ENCODE data around the gene CBL. TPM values are rescaled to one million over a fixed set of nuclear protein-coding genes. Genes with fewer than 3 reads are reported as not detected.

Gene CBL
- total RNA-seq, 1 experiment from 2014 or later, result 9.7 TPM

DNA sequence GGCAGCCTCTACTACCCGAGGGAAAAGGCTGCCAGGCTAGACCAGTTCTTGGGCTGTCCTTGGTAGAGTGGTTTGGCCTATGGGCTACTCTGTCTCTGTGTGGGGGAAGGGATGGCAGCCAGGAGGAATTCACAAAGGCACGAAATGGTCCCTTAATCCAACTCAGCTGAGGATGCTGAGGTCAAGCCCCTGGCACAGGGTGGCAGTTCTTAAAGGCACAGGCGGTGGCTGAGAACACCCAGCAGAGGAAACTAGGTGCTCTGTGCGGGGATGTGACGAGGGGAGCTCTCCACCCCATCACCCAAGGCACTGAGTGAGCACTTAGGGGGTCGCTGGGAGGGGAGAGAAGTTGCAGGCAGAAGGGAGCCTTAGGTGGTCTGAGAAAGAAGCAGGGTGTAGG, 140.5 kb downstream of the CBL start, which contains the start of gene MFRP:
MFRP (minus strand) TSS at position 101 of the 400 bp plus-strand sequence. CDS start 192 bp downstream, outside the sequence.
- no peak for DNase-seq (ENCODE audit: low spot score)

- DNase-seq (ENCODE audit: low spot score), result no peak
Observed at GRCh38 chr11:119347242-119347641, 141.1 kb downstream of the CBL start.

DNA sequence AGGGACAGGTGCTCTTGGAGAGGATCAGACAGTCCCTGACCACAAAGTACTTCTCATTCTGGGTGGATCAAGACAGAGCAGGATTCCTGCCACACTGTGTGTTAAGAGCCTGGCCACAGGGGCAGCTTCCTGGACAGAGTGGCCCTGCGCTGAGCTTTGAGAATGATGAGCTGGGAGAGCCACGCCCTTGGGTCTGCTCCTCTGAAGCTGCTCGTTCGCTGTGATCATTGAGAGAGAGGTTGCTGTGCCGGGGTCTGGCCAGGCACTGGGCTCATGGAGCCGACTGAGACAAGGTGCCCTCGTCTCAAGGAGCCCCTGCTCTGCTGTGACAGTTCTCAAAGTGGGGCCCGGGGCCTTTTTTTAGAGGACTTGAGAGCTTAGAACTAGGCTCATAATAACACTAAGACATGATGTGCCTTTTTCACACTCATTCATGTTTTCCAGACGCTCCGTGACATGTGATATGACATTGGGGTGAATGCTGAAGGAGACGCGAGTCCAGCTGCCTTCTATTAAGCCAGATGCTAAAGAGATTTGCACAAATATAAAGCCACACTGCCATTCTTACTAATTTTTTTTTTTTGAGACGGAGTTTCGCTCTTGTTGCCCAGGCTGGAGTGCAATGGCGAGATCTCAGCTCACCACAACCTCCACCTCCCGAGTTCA, 141.9 kb downstream of the CBL start:
- no peak for DNase-seq (ENCODE audit: low spot score)

GRCh38 chr11:119350302-119350701, 144.2 kb downstream of the CBL start:
- DNase-seq (ENCODE audit: low spot score), result no peak

DNA sequence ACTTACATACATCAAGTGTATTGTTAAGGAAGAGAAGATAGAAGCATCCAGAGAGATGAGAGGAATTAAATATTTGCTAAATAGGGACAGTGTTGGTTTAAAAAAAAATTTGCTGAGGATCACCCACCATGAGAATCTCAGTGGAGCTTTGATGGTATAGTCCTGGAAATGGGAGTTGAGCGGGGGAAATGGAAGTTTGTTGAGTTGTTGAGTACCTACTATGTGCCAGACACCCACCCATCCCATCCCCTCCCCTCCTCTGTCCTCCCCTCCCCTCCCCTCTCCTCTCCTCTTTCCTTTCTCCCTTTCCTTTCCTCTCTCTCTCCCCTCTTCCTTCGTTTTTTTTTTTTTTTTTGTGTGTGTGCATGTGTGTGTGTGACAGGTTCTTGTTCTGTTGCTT, 145.1 kb downstream of the CBL start:
- no peak for DNase-seq (ENCODE audit: low spot score)

- DNase-seq (ENCODE audit: low spot score), result no peak
Observed at GRCh38 chr11:119352857-119353260, 146.7 kb downstream of the CBL start.

- DNase-seq (ENCODE audit: low spot score), result no peak
Observed at GRCh38 chr11:119355091-119355843, 149.1 kb downstream of the CBL start.

GRCh38 chr11:119356349-119357031, 150.4 kb downstream of the CBL start:
- no peak for DNase-seq (ENCODE audit: low spot score)

- DNase-seq (ENCODE audit: low spot score), result no peak
Observed at GRCh38 chr11:119357074-119357473, 150.9 kb downstream of the CBL start.

Other genes starting within 250 kb of the CBL start
- not detected in 2 replicates for gene FOXR1, start 234.6 kb upstream of the CBL start, total RNA-seq (2014; rRNA removed; shearing (Covaris generic))
- gene CENATAC, start 208.2 kb upstream of the CBL start, total RNA-seq (2014; rRNA removed; shearing (Covaris generic)), result 24.9 and 45.6 TPM in 2 replicates
- gene RPS25, start 188.0 kb upstream of the CBL start, total RNA-seq (2014; rRNA removed; shearing (Covaris generic)), result 789 and 797 TPM in 2 replicates
- gene TRAPPC4, start 187.6 kb upstream of the CBL start, total RNA-seq (2014; rRNA removed; shearing (Covaris generic)), result 57.9 and 83.5 TPM in 2 replicates
- 5.0 and 7.5 TPM in 2 replicates for gene SLC37A4, start 175.5 kb upstream of the CBL start, total RNA-seq (2014; rRNA removed; shearing (Covaris generic))
- gene HYOU1, start 149.1 kb upstream of the CBL start, total RNA-seq (2014; rRNA removed; shearing (Covaris generic)), result 112 and 125 TPM in 2 replicates
- gene VPS11, start 138.5 kb upstream of the CBL start, total RNA-seq (2014; rRNA removed; shearing (Covaris generic)), result 13.5 and 16.5 TPM in 2 replicates
- gene HMBS, start 121.5 kb upstream of the CBL start, total RNA-seq (2014; rRNA removed; shearing (Covaris generic)), result 2.7 and 6.6 TPM in 2 replicates
- 9.8 and 10.5 TPM in 2 replicates for gene DPAGT1, start 104.5 kb upstream of the CBL start, total RNA-seq (2014; rRNA removed; shearing (Covaris generic))
- 4.7 and 7.2 TPM in 2 replicates for gene C2CD2L, start 99.0 kb upstream of the CBL start, total RNA-seq (2014; rRNA removed; shearing (Covaris generic))
- gene HINFP, start 84.8 kb upstream of the CBL start, total RNA-seq (2014; rRNA removed; shearing (Covaris generic)), result 6.4 and 8.4 TPM in 2 replicates
- 0.05 TPM in 1 of 2 replicates, not detected in the other for gene ABCG4, start 57.3 kb upstream of the CBL start, total RNA-seq (2014; rRNA removed; shearing (Covaris generic))
- 7.9 and 15.0 TPM in 2 replicates for gene NLRX1, start 37.6 kb upstream of the CBL start, total RNA-seq (2014; rRNA removed; shearing (Covaris generic))
- not detected in 2 replicates for gene NHERF4, start 20.9 kb upstream of the CBL start, total RNA-seq (2014; rRNA removed; shearing (Covaris generic))
- gene MCAM, start 110.8 kb downstream of the CBL start, total RNA-seq (2014; rRNA removed; shearing (Covaris generic)), result 25.4 and 42.9 TPM in 2 replicates
- gene RNF26, start 128.2 kb downstream of the CBL start, total RNA-seq (2014; rRNA removed; shearing (Covaris generic)), result 3.9 and 5.0 TPM in 2 replicates
- not detected in 2 replicates for gene C1QTNF5, start 134.5 kb downstream of the CBL start, total RNA-seq (2014; rRNA removed; shearing (Covaris generic))
- not detected in 2 replicates for gene MFRP, start 140.4 kb downstream of the CBL start, total RNA-seq (2014; rRNA removed; shearing (Covaris generic))
- gene USP2, start 175.4 kb downstream of the CBL start, total RNA-seq (2014; rRNA removed; shearing (Covaris generic)), result 0.17 TPM in 1 of 2 replicates, not detected in the other
- gene THY1, start 216.8 kb downstream of the CBL start, total RNA-seq (2014; rRNA removed; shearing (Covaris generic)), result 276 and 329 TPM in 2 replicates